ENCODE results near the gene CD300LG.
"Not testable (repeated sequence)": the region's sequence is repeated elsewhere in the genome, so short reads cannot be mapped to it uniquely, and the experiment has no call there.

Gene CD300LG

GRCh38 chr17:43882761-43883415 is 35.9 kb downstream of the CD300LG start:
- H3K27ac ChIP-seq (ENCODE audit: low read length), result no peak overlapping the region
- H3K4me3 ChIP-seq (ENCODE audit: low read length), result no peak overlapping the region
- peaks cover 7% of the 10 kb centered on the region; the same call in 1 of the 2 replicates for H3K4me1 ChIP-seq (ENCODE audit: insufficient read depth, low read length)
- 0 out of 2 replicates have a peak, but pooled peaks cover 3% of the 10 kb centered on the region for H3K36me3 ChIP-seq (ENCODE audit: insufficient read depth, low read depth, low read length)
- H3K27me3 ChIP-seq (ENCODE audit: insufficient read depth, low read length), result no peaks in the 10 kb centered on the region
- H3K9ac ChIP-seq (ENCODE audit: low read depth, low read length), result no peak overlapping the region
- no peaks in the 10 kb centered on the region for H3K9me3 ChIP-seq (ENCODE audit: insufficient read depth, low read depth, low read length)

DNA sequence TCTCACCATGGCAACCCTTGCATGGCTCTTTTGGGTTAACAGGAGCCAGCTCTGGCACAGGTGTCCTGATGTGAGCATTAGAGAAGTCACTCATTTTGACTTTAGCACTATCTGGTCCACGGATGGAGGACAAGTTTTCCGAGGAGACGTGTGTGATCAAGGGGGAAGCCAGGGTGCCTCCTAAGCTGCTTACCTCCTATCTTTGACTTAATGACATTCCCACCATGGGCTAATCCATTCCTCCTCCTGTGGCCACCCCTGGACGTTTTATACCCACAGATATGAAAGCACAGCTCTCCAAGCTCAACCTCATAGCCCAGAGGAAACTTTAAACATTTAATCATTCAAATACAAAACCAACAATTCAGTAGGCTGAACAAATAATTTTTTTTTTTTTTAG is 41.6 kb downstream of the CD300LG start:
- no peaks in the 10 kb centered on the region for H3K9me3 ChIP-seq (ENCODE audit: insufficient read depth, low read depth, low read length)
- H3K4me3 ChIP-seq (ENCODE audit: low read length), result no peak overlapping the region
- no peak overlapping the region for H3K27ac ChIP-seq (ENCODE audit: low read length)
- no peak overlapping the region for H3K9ac ChIP-seq (ENCODE audit: low read depth, low read length)
- no peaks in the 10 kb centered on the region for H3K27me3 ChIP-seq (ENCODE audit: insufficient read depth, low read length)
- no peaks in the 10 kb centered on the region for H3K36me3 ChIP-seq (ENCODE audit: insufficient read depth, low read depth, low read length)
- peaks cover 18% of the 10 kb centered on the region for H3K4me1 ChIP-seq (ENCODE audit: insufficient read depth, low read length)

DNA sequence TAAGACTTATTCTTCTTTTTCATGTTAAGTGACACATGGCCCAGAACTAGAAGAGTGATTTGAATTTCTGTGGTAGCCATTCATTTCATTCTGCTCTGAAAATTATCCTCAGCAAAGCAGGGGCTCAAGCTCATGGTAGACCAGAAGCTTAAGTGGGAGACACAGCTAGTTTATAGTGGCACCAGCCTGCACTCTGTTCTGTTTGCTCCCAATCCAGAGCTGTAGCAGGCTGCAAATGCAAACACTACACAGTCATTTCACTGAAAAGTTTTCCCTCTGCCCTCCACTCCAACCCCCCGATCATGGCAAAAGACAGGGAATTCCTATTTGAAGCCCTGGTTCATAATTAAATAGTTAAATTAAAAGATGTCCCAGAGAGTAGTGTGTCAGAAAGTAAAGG is 43.3 kb downstream of the CD300LG start:
- Histone ChIP-seq H3K9me3 (ENCODE audit: insufficient read depth, low read depth, low read length) (no peaks in the 10 kb centered on the region), H3K4me3 (ENCODE audit: low read length) (no peak overlapping the region), H3K36me3 (ENCODE audit: insufficient read depth, low read depth, low read length) (no peaks in the 10 kb centered on the region), H3K9ac (ENCODE audit: low read depth, low read length) (no peak overlapping the region), H3K27me3 (ENCODE audit: insufficient read depth, low read length) (no peaks in the 10 kb centered on the region), H3K27ac (ENCODE audit: low read length) (no peak overlapping the region), H3K4me1 (ENCODE audit: insufficient read depth, low read length) (peaks cover 20% of the 10 kb centered on the region)

- Histone ChIP-seq H3K36me3 (ENCODE audit: insufficient read depth, low read depth, low read length) (peaks cover 6% of the 10 kb centered on the region; the same call in 1 of the 2 replicates), H3K27me3 (ENCODE audit: insufficient read depth, low read length) (no peaks in the 10 kb centered on the region), H3K9me3 (ENCODE audit: insufficient read depth, low read depth, low read length) (no peaks in the 10 kb centered on the region), H3K4me3 (ENCODE audit: low read length) (peak overlapping the region; percentile 23; the same call in 1 of the 2 replicates), H3K9ac (ENCODE audit: low read depth, low read length) (peak overlapping the region; percentile 29; the same call in 1 of the 2 replicates), H3K4me1 (ENCODE audit: insufficient read depth, low read length) (peaks cover 20% of the 10 kb centered on the region), H3K27ac (ENCODE audit: low read length) (peak overlapping the region; percentile 52)
Observed at GRCh38 chr17:43891851-43892646, 45.1 kb downstream of the CD300LG start.

- Histone ChIP-seq H3K27ac (ENCODE audit: low read length) (peak overlapping the region; percentile 52), H3K4me3 (ENCODE audit: low read length) (peak overlapping the region; percentile 23; the same call in 1 of the 2 replicates), H3K9me3 (ENCODE audit: insufficient read depth, low read depth, low read length) (no peaks in the 10 kb centered on the region), H3K36me3 (ENCODE audit: insufficient read depth, low read depth, low read length) (peaks cover 6% of the 10 kb centered on the region; the same call in 1 of the 2 replicates), H3K27me3 (ENCODE audit: insufficient read depth, low read length) (no peaks in the 10 kb centered on the region), H3K9ac (ENCODE audit: low read depth, low read length) (peak overlapping the region; percentile 29; the same call in 1 of the 2 replicates), H3K4me1 (ENCODE audit: insufficient read depth, low read length) (peaks cover 20% of the 10 kb centered on the region)
Observed at GRCh38 chr17:43892647-43892952, 45.6 kb downstream of the CD300LG start.

- H3K9me3 ChIP-seq (ENCODE audit: insufficient read depth, low read depth, low read length); H3K9ac ChIP-seq (ENCODE audit: low read depth, low read length); H3K27me3 ChIP-seq (ENCODE audit: insufficient read depth, low read length); H3K4me3 ChIP-seq (ENCODE audit: low read length); H3K36me3 ChIP-seq (ENCODE audit: insufficient read depth, low read depth, low read length); H3K27ac ChIP-seq (ENCODE audit: low read length): not testable (repeated sequence)
- H3K4me1 ChIP-seq (ENCODE audit: insufficient read depth, low read length), result peaks cover 20% of the 10 kb centered on the region
Observed at GRCh38 chr17:43894494-43894893, 47.5 kb downstream of the CD300LG start.

DNA sequence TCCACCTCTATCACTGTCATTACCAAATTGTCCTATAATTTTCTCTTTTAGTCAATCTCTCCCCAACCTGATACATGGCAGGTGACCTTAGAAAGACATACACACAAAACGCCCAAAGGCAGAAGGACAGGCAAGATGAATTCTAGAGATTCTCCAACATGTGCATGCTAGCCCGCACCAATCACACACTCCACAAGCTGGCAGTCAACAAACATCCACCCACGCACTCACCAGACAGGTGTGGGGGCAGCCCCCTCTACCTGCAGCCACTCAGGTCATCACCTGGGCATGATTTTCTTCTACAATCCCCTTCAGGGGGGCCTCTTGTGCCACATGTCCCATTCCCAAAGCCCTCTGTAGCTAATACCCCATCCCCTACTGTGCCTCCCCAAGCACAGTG is 50.9 kb downstream of the CD300LG start:
- Histone ChIP-seq H3K4me3 (ENCODE audit: low read length) (no peak overlapping the region), H3K9me3 (ENCODE audit: insufficient read depth, low read depth, low read length) (no peaks in the 10 kb centered on the region), H3K4me1 (ENCODE audit: insufficient read depth, low read length) (peaks cover 19% of the 10 kb centered on the region), H3K27me3 (ENCODE audit: insufficient read depth, low read length) (peaks cover 13% of the 10 kb centered on the region), H3K9ac (ENCODE audit: low read depth, low read length) (no peak overlapping the region), H3K36me3 (ENCODE audit: insufficient read depth, low read depth, low read length) (peaks cover 6% of the 10 kb centered on the region; the same call in 1 of the 2 replicates), H3K27ac (ENCODE audit: low read length) (no peak overlapping the region)

- Histone ChIP-seq H3K27ac (ENCODE audit: low read length) (no peak overlapping the region), H3K36me3 (ENCODE audit: insufficient read depth, low read depth, low read length) (peaks cover 6% of the 10 kb centered on the region; the same call in 1 of the 2 replicates), H3K9ac (ENCODE audit: low read depth, low read length) (no peak overlapping the region), H3K27me3 (ENCODE audit: insufficient read depth, low read length) (peaks cover 13% of the 10 kb centered on the region), H3K4me1 (ENCODE audit: insufficient read depth, low read length) (peaks cover 13% of the 10 kb centered on the region), H3K9me3 (ENCODE audit: insufficient read depth, low read depth, low read length) (no peaks in the 10 kb centered on the region), H3K4me3 (ENCODE audit: low read length) (no peak overlapping the region)
Observed at GRCh38 chr17:43898446-43898845, 51.5 kb downstream of the CD300LG start.

DNA sequence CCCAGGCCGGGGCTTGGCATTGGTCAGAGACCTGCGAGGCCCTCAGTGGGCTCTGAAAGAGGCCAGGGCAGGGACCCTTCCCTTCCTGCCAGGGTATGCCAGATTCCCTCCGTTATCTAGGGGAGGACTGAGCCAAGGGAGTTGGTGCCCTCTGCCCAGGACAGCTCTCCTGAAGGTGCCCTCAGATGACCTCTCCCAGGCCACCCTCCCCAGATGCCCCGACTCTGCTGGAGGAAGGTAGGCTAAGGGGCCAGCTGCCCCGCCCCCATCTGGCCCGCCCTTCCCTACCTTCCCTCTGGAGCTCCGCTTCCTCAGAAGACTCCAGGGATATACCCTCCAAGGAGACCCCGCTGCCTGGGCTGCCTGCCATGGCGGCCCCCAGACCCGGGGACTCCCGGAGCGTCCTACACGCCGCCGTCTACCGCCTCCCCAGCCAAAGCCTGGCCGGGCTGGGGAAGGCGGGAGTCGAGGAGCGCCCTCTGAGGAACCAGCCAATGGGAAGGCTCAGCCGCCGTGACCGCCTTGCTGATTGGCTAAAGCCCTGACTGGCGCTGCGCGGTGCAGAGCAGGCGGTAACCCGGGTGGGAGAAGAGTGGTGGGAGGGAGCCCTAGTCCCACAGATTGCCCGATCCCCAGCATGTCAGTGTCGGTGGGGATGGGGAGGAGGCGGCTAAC is 53.3 kb downstream of the CD300LG start:
- no peak overlapping the region for H3K27ac ChIP-seq (ENCODE audit: low read length)

DNA sequence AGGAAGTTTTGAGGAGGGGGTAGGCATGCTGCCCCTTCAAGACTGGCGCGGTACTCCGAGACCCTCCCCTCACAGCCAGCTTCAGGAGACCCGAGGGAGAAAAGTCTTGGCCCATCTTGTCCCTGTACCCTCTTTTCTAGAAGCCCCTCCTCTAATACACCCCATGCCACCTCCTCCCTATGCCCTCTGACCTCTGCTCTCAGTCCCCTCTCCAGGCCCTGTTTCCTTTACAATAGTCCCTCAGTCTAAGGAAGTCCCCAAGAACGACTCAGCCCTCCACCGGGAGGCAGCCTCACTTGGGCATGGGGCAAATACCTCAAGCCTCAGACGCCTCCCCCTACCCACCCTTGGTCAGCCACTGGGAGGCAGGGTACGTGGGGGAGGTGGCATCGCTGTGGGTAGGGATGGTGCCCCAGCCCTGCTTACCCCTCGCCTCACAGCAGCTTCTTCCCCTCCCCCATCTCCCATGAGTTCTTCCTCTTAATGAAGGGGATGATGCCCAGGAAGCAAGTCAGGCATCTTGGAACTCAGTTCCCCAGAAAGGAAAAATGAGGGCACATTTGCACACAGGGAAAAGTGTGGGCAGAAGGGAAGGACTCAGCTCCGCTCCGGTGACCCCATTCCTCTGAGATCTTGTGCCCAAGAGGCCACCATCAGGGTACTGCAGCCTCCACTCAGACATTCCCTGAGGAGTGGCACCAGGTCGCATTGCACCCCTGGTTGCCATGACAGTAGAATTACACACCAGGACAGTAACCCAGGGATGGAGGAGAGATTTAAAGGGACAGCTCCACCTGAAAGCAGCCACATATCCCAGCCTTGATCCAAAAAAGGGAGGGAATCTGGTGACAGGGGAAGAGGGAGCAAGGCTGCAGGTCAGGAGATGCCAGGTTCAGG is 54.1 kb downstream of the CD300LG start:
- H3K27ac ChIP-seq (ENCODE audit: low read length), result no peak overlapping the region
- peaks cover 1% of the 10 kb centered on the region; the same call in 1 of the 2 replicates for H3K36me3 ChIP-seq (ENCODE audit: insufficient read depth, low read depth, low read length)
- H3K27me3 ChIP-seq (ENCODE audit: insufficient read depth, low read length), result peaks cover 39% of the 10 kb centered on the region
- peak overlapping the region; percentile 72 for H3K4me3 ChIP-seq (ENCODE audit: low read length)
- H3K4me1 ChIP-seq (ENCODE audit: insufficient read depth, low read length), result peaks cover 17% of the 10 kb centered on the region; the same call in 1 of the 2 replicates
- H3K9ac ChIP-seq (ENCODE audit: low read depth, low read length), result peak overlapping the region; percentile 56; the same call in 1 of the 2 replicates
- H3K9me3 ChIP-seq (ENCODE audit: insufficient read depth, low read depth, low read length), result no peaks in the 10 kb centered on the region

More for the DNA sequence above, 53.3 kb downstream of the CD300LG start:
- peaks cover 31% of the 10 kb centered on the region for H3K27me3 ChIP-seq (ENCODE audit: insufficient read depth, low read length)
- H3K9ac ChIP-seq (ENCODE audit: low read depth, low read length), result peak overlapping the region; percentile 56; the same call in 1 of the 2 replicates
- no peaks in the 10 kb centered on the region for H3K9me3 ChIP-seq (ENCODE audit: insufficient read depth, low read depth, low read length)
- peaks cover 6% of the 10 kb centered on the region; the same call in 1 of the 2 replicates for H3K36me3 ChIP-seq (ENCODE audit: insufficient read depth, low read depth, low read length)
- H3K4me1 ChIP-seq (ENCODE audit: insufficient read depth, low read length), result peaks cover 10% of the 10 kb centered on the region; the same call in 1 of the 2 replicates
- H3K4me3 ChIP-seq (ENCODE audit: low read length), result peak overlapping the region; percentile 72

All from iPS-20b (cell line).